ENCODE measurements around the gene DAAM2. TPM values are rescaled to one million over a fixed set of nuclear protein-coding genes. Genes with fewer than 3 reads are reported as not detected.

The DAAM2 gene
- total and polyA plus RNA-seq, 9 of the 15 experiments (the other 6 are each of a cell fraction or from before 2014, with no cell fraction given), result 0.01 to 0.07 TPM; not detected in 7

GRCh38 chr6:39852324-39852723 lies 60.1 kb downstream of the DAAM2 start:
- Histone ChIP-seq H3K36me3 (ENCODE audit: control insufficient read depth, insufficient read depth, low read length) (no peaks in the 10 kb centered on the region), H3K27ac (ENCODE audit: extremely low read depth, low read depth, low read length) (no peak overlapping the region), H3K4me3 (no peak overlapping the region), H3K79me2 (ENCODE audit: control insufficient read depth, insufficient read depth, low read length) (no peaks in the 10 kb centered on the region), H4K20me1 (replicated peaks; ENCODE audit: control insufficient read depth, insufficient read depth, low read length) (peaks cover 6% of the 10 kb centered on the region; the same call in 1 of the 2 replicates), H2AFZ (ENCODE audit: low read depth, low read length) (no peak overlapping the region), H3K4me2 (ENCODE audit: insufficient read depth, low read length) (no peak overlapping the region), H3K9me3 (replicated peaks; ENCODE audit: control insufficient read depth, insufficient read depth, low read depth, low read length) (no peaks in the 10 kb centered on the region), H3K9me1 (ENCODE audit: control insufficient read depth, insufficient read depth, low read length) (no peaks in the 10 kb centered on the region), H3K9ac (ENCODE audit: insufficient read depth in 1 of 2, low read depth in 2 of 2, low read length in 2 of 2) (no peak overlapping the region), H3K4me1 (replicated peaks in 1 of 2; ENCODE audit: control insufficient read depth in 2 of 2, insufficient read depth in 2 of 2, low read length in 2 of 2) (no peaks in the 10 kb centered on the region), H3K27me3 (ENCODE audit: control insufficient read depth in 2 of 2, insufficient read depth in 2 of 2, low read length in 2 of 2) (peaks cover 2 to 31% of the 10 kb centered on the region in 2 experiments; a peak in 2 of 5 replicates)
- no peak for FAIRE-seq
- in situ Hi-C loops (cut with MboI), result no loop called here
- DNase-seq (ENCODE audit: extremely low read depth in 1 of 4, low spot score in 3 of 4), result no peak
- no TSS peak for BruUV-seq (replicated peaks)
- intact Hi-C loops (cut with micrococcal nuclease), result no loop called here
- ChIA-PET POLR2A (interaction anchor here (0.5 to 1.5 kb wide), 4 partner anchors 51 to 429 kb away, joined by 3 to 4 read pairs (median 3); no protein-coding TSS in a partner anchor), CTCF (ENCODE audit: low intra/inter-chr PET ratio) (no interaction called here)
- ATAC-seq, result no peak
- 2% methylated on average over 9 of the region's 9 CpGs for WGBS (ENCODE audit: insufficient coverage, low coverage, missing lambda C conversion rate)
- TF ChIP-seq PATZ1 (CRISPR knock-in tag; IDR thresholded peaks at IDR 0.05; ENCODE audit: borderline replicate concordance), result no peak
- no peak for TF ChIP-seq CHAMP1 (IDR thresholded peaks at IDR 0.05)
- TF ChIP-seq E2F5 (CRISPR knock-in tag; IDR thresholded peaks at IDR 0.05), result no peak
- TF ChIP-seq POU5F1 (IDR thresholded peaks at IDR 0.05; ENCODE audit: borderline replicate concordance, low read depth, low read length, partially characterized antibody), result no peak
- TF ChIP-seq RHOXF2B (CRISPR knock-in tag; conservative IDR thresholded peaks at IDR 0.05), result no peak
- no peak for TF ChIP-seq CREM (IDR thresholded peaks at IDR 0.05; ENCODE audit: low read depth)
- no peak for TF ChIP-seq ZNF655 (CRISPR knock-in tag; IDR thresholded peaks at IDR 0.05)
- TF ChIP-seq KLF6 (CRISPR knock-in tag; IDR thresholded peaks at IDR 0.05; ENCODE audit: borderline replicate concordance), result no peak
- TF ChIP-seq ZKSCAN1 (IDR thresholded peaks at IDR 0.05; ENCODE audit: low read depth, low read length), result no peak
- TF ChIP-seq SETDB1 (IDR thresholded peaks at IDR 0.05; ENCODE audit: low read length), result no peak
- TF ChIP-seq NBN (IDR thresholded peaks at IDR 0.05; ENCODE audit: low read depth), result no peak
